Panc1 (cell line): ENCODE results near the gene RAD17. TPM values are rescaled to one million over a fixed set of nuclear protein-coding genes. Genes with fewer than 3 reads are reported as not detected.

ENCODE experiments used
- ATAC-seq: fragments of 200-7000 bp; cut with Tn5 transposase; 2 replicates; pipeline ENCODE4 v1.9.1; 2020; ENCODE audit warnings: mild to moderate bottlenecking, moderate library complexity
- BruUV-seq: library from RNA; stranded (reverse); fragments of 400-500 nt; replicated peaks from 2 replicates; lab custom pipeline; 2021; lab: Mats Ljungman, UMichigan
- CTCF ChIA-PET: fragments of 300-600 bp; sonication (Branson Sonifier 250); formaldehyde crosslinking; loops from one replicate; lab custom pipeline; 2022; ENCODE audit warnings: antibody characterized with exemption; lab: Charles Lee
- POLR2A ChIA-PET: fragments of 300-600 bp; sonication (Branson Sonifier 250); formaldehyde crosslinking; loops from one replicate; lab custom pipeline; 2022; ENCODE audit warnings: antibody characterized with exemption; lab: Charles Lee
- DNase-seq: peaks from one replicate; pipeline ENCODE4 v3.0.0-alpha.2; 2010; ENCODE audit warnings: low read depth, low spot score
- H3K27ac ChIP-seq: 2 replicates; pipeline ENCODE4 v1.5.1; 2011; ENCODE audit warnings: mild to moderate bottlenecking, low read length, inconsistent platforms
- H3K27me3 ChIP-seq: fragments of 200-500 bp; sonication (Bioruptor generic); 2 replicates; pipeline ENCODE4 v1.6.0; 2014; ENCODE audit warnings: low read length, inconsistent platforms; ENCODE audit not compliant: control insufficient read depth, insufficient read depth
- H3K36me3 ChIP-seq: fragments of 200-500 bp; sonication (Bioruptor generic); 2 replicates; pipeline ENCODE4 v1.5.1; 2014; ENCODE audit warnings: inconsistent platforms, mild to moderate bottlenecking, low read length, moderate library complexity; ENCODE audit not compliant: control insufficient read depth, insufficient read depth
- H3K4me1 ChIP-seq: 2 replicates; pipeline ENCODE4 v1.5.1; 2011; ENCODE audit warnings: inconsistent platforms, mild to moderate bottlenecking, low read length, moderate library complexity; ENCODE audit not compliant: control insufficient read depth, insufficient read depth
- H3K4me3 ChIP-seq, 2 experiments: 2 replicates each; pipeline ENCODE4 v1.5.1; 2011 to 2012; ENCODE audit warnings: low read depth in 2 of 2, low read length in 2 of 2, mild to moderate bottlenecking in 2 of 2, inconsistent platforms in 1 of 2, moderate library complexity in 1 of 2
- H3K9me3 ChIP-seq: fragments of 200-500 bp; sonication (Bioruptor generic); 2 replicates; pipeline ENCODE4 v1.5.1; 2014; ENCODE audit warnings: low read depth, mild to moderate bottlenecking, inconsistent platforms, low read length, moderate library complexity; ENCODE audit not compliant: control insufficient read depth, insufficient read depth
- POLR2AphosphoS5 ChIP-seq: IDR thresholded peaks from 2 replicates; pipeline ENCODE4 v1.6.1; 2012; ENCODE audit warnings: mild to moderate bottlenecking, low read depth, low read length, moderate library complexity
- SIN3A ChIP-seq: IDR thresholded peaks from 2 replicates; pipeline ENCODE4 v1.6.1; 2012; ENCODE audit warnings: low read depth, mild to moderate bottlenecking, low read length, moderate library complexity, borderline replicate concordance; ENCODE audit not compliant: insufficient read depth
- TCF7L2 ChIP-seq: IDR thresholded peaks from 2 replicates; pipeline ENCODE4 v1.6.1; 2011; ENCODE audit warnings: mild to moderate bottlenecking, low read depth, low read length, inconsistent platforms
- in situ Hi-C: cut with HindIII; loops from 2 replicates; pipeline ENCODE4 v1.10.0; 2016; ENCODE audit warnings: low sequenced_read_pairs, low pct_unique_long_range_greater_than_20kb
- intact Hi-C: fragments of 100-400 bp; cut with micrococcal nuclease; formaldehyde crosslinking; loops from one replicate; pipeline ENCODE4 v1.10.0; 2022; ENCODE audit not compliant: unreplicated experiment
- total RNA-seq: library from RNA; stranded (reverse); gene quantifications from one replicate; pipeline ENCODE4 v1.2.1, GENCODE V29; 2021; ENCODE audit not compliant: unreplicated experiment
- TF ChIP-seq, protein P1 (sequence below), 2 experiments: IDR thresholded peaks; 2 replicates each; pipeline ENCODE4 v1.6.1; 2011 to 2012; ENCODE audit warnings: low read depth in 2 of 2, control low read depth in 1 of 2, low read length in 1 of 2, mild to moderate bottlenecking in 1 of 2, moderate library complexity in 1 of 2; ENCODE audit not compliant: insufficient read depth in 1 of 2
- TF ChIP-seq, protein P2 (sequence below): fragments of 450-650 bp; IDR thresholded peaks from 2 replicates; pipeline ENCODE4 v1.5.1; 2017; ENCODE audit warnings: mild to moderate bottlenecking

Gene RAD17
- total RNA-seq, 1 experiment from 2014 or later = 41.7 TPM

DNA sequence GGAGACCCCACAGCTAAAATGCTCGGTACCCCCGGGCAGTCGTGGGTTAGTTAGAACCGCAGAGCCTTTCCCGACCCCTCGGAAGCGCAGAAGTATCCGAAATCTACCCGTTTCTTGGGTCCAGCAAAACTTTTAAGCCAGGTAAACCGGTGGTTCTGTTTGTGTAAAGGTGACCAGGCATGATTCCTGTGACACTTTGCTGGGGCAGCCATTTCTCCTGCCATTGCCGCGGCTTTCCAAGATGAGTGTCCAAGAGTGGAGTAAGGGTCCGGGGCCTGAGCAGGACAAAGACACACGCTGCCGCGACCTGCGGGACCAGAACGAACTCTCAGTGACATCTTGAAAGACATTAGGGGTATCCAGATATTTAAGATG lies 46.0 kb downstream of the RAD17 start:
- H3K27me3 ChIP-seq = no peaks in the 10 kb centered on the region
- no TSS peak for BruUV-seq
- in situ Hi-C loops = no loop called here
- H3K4me1 ChIP-seq = peaks cover 9% of the 10 kb centered on the region; the same call in 1 of the 2 replicates
- intact Hi-C loops = no loop called here
- TF ChIP-seq, protein P1, sequence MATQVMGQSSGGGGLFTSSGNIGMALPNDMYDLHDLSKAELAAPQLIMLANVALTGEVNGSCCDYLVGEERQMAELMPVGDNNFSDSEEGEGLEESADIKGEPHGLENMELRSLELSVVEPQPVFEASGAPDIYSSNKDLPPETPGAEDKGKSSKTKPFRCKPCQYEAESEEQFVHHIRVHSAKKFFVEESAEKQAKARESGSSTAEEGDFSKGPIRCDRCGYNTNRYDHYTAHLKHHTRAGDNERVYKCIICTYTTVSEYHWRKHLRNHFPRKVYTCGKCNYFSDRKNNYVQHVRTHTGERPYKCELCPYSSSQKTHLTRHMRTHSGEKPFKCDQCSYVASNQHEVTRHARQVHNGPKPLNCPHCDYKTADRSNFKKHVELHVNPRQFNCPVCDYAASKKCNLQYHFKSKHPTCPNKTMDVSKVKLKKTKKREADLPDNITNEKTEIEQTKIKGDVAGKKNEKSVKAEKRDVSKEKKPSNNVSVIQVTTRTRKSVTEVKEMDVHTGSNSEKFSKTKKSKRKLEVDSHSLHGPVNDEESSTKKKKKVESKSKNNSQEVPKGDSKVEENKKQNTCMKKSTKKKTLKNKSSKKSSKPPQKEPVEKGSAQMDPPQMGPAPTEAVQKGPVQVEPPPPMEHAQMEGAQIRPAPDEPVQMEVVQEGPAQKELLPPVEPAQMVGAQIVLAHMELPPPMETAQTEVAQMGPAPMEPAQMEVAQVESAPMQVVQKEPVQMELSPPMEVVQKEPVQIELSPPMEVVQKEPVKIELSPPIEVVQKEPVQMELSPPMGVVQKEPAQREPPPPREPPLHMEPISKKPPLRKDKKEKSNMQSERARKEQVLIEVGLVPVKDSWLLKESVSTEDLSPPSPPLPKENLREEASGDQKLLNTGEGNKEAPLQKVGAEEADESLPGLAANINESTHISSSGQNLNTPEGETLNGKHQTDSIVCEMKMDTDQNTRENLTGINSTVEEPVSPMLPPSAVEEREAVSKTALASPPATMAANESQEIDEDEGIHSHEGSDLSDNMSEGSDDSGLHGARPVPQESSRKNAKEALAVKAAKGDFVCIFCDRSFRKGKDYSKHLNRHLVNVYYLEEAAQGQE (IDR thresholded peaks at IDR 0.05; ENCODE audit: insufficient read depth in 1 of 2, low read depth in 2 of 2, low read length in 1 of 2) = no peak
- TF ChIP-seq TCF7L2 (no peak), SIN3A (no peak)
- TF ChIP-seq, protein P2, sequence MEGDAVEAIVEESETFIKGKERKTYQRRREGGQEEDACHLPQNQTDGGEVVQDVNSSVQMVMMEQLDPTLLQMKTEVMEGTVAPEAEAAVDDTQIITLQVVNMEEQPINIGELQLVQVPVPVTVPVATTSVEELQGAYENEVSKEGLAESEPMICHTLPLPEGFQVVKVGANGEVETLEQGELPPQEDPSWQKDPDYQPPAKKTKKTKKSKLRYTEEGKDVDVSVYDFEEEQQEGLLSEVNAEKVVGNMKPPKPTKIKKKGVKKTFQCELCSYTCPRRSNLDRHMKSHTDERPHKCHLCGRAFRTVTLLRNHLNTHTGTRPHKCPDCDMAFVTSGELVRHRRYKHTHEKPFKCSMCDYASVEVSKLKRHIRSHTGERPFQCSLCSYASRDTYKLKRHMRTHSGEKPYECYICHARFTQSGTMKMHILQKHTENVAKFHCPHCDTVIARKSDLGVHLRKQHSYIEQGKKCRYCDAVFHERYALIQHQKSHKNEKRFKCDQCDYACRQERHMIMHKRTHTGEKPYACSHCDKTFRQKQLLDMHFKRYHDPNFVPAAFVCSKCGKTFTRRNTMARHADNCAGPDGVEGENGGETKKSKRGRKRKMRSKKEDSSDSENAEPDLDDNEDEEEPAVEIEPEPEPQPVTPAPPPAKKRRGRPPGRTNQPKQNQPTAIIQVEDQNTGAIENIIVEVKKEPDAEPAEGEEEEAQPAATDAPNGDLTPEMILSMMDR = no peak
- H3K9me3 ChIP-seq = no peaks in the 10 kb centered on the region
- peak; percentile 1; the same call in 1 of the 2 replicates for ATAC-seq
- CTCF ChIA-PET = no interaction called here
- no peak for DNase-seq
- peaks cover under 1% of the 10 kb centered on the region for H3K36me3 ChIP-seq
- peak overlapping the region; percentile 81 for H3K27ac ChIP-seq
- POLR2A ChIA-PET = no interaction called here
- peak overlapping the region; percentile 66 to 83 for H3K4me3 ChIP-seq

DNA sequence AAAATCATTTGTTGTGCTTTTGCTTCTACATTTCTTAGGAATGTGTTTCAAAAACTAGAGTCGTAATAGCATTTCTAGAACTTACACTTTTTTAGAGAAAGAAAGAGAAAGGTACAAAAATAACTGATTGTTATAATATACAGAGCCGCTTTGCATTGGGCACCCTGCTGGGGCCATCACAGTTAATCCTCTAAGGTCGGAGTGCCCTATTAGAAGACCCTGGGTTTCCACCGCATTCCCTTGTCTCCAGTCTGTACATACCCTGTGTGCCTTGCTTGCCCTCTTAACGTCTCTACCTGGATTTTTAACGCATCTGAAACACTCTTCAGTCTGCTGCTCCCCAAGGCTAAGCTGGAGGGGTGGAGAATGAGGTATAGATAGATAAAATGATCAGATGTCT lies 46.6 kb downstream of the RAD17 start:
- TSS peak; percentile 54 for BruUV-seq
- H3K4me3 ChIP-seq = peak overlapping the region in 1 of 2 experiments; percentile 66; a peak in 2 of 4 replicates
- H3K9me3 ChIP-seq = no peaks in the 10 kb centered on the region
- peaks cover 9% of the 10 kb centered on the region; the same call in 1 of the 2 replicates for H3K4me1 ChIP-seq
- TF ChIP-seq, protein P1 (IDR thresholded peaks at IDR 0.05; ENCODE audit: insufficient read depth in 1 of 2, low read depth in 2 of 2, low read length in 1 of 2) = no peak
- TF ChIP-seq TCF7L2 (no peak), SIN3A (no peak), POLR2AphosphoS5 (no peak)
- TF ChIP-seq, protein P2 = no peak
- DNase-seq (no peak), ATAC-seq (no peak)
- H3K27me3 ChIP-seq = no peaks in the 10 kb centered on the region
- peak overlapping the region; percentile 81; the same call in 1 of the 2 replicates for H3K27ac ChIP-seq
- in situ Hi-C loops = no loop called here
- intact Hi-C loops = no loop called here
- no peaks in the 10 kb centered on the region; the same call in none of the 2 replicates for H3K36me3 ChIP-seq
- CTCF ChIA-PET = no interaction called here
- POLR2A ChIA-PET = no interaction called here
